NCI-H128 (cell line): ENCODE measurements around the gene INPP5D.
"Not testable (repeated sequence)": the region's sequence is repeated elsewhere in the genome, so short reads cannot be mapped to it uniquely, and the experiment has no call there.

Source experiments
- DNase-seq: peaks from one replicate; lab custom pipeline; 2025; ENCODE audit not compliant: unreplicated experiment; lab: John Stamatoyannopoulos, UW

The INPP5D gene

GRCh38 chr2:233052517-233052916, 7.6 kb upstream of the INPP5D start:
- not testable (repeated sequence) for DNase-seq

GRCh38 chr2:233053928-233054784, 6.0 kb upstream of the INPP5D start:
- DNase-seq = no peak

- no peak for DNase-seq
Observed at GRCh38 chr2:233055362-233055761, 4.8 kb upstream of the INPP5D start.

GRCh38 chr2:233056961-233057605, 3.1 kb upstream of the INPP5D start:
- no peak for DNase-seq

GRCh38 chr2:233058717-233059546, 1.2 kb upstream of the INPP5D start:
- DNase-seq = no peak

- DNase-seq = no peak
Observed at GRCh38 chr2:233059547-233059796, 670 bp upstream of the INPP5D start.

- no peak for DNase-seq
Observed at GRCh38 chr2:233060501-233060979, 398 bp downstream of the INPP5D start.

- no peak for DNase-seq
Observed at GRCh38 chr2:233060980-233061590, 943 bp downstream of the INPP5D start.

- no peak for DNase-seq
Observed at GRCh38 chr2:233061591-233062450, 1.7 kb downstream of the INPP5D start.

- DNase-seq = no peak
Observed at GRCh38 chr2:233062451-233062850, 2.3 kb downstream of the INPP5D start.

GRCh38 chr2:233062946-233063268, 2.8 kb downstream of the INPP5D start:
- no peak for DNase-seq

- DNase-seq = no peak
Observed at GRCh38 chr2:233063269-233063975, 3.3 kb downstream of the INPP5D start.

- no peak for DNase-seq
Observed at GRCh38 chr2:233063976-233064411, 3.9 kb downstream of the INPP5D start.

GRCh38 chr2:233064530-233065199, 4.5 kb downstream of the INPP5D start:
- no peak for DNase-seq

GRCh38 chr2:233065200-233065589, 5.1 kb downstream of the INPP5D start:
- DNase-seq = not testable (repeated sequence)

- no peak for DNase-seq
Observed at GRCh38 chr2:233065954-233066470, 5.9 kb downstream of the INPP5D start.

GRCh38 chr2:233068762-233069418, 8.7 kb downstream of the INPP5D start:
- DNase-seq = no peak

- no peak for DNase-seq
Observed at GRCh38 chr2:233072838-233073237, 12.7 kb downstream of the INPP5D start.
